Mesenchymal stem cell (in vitro differentiated cells and primary cell): ENCODE data around the gene TMEM176B.

ENCODE experiments used
- DNase-seq: peaks from one replicate; pipeline ENCODE4 v3.0.0-alpha.2; 2013
- H2AFZ ChIP-seq: one replicate; pipeline ENCODE4 v1.6.1; 2013; ENCODE audit warnings: low read depth, mild to moderate bottlenecking, control low read depth, inconsistent platforms, low read length, moderate library complexity
- H2AK5ac ChIP-seq: 2 replicates; pipeline ENCODE4 v1.6.1; 2013; ENCODE audit warnings: low read length, moderate library complexity, mild to moderate bottlenecking, inconsistent platforms; ENCODE audit not compliant: severe bottlenecking
- H2BK120ac ChIP-seq: one replicate; pipeline ENCODE4 v1.6.1; 2013; ENCODE audit warnings: low read depth, mild to moderate bottlenecking, inconsistent platforms, low read length, moderate library complexity
- H2BK12ac ChIP-seq, 2 experiments: one replicate each; pipeline ENCODE4 v1.6.1; 2013; ENCODE audit warnings: inconsistent platforms in 2 of 2, low read length in 2 of 2, mild to moderate bottlenecking in 2 of 2, moderate library complexity in 2 of 2, control low read depth in 1 of 2
- H2BK15ac ChIP-seq: one replicate; pipeline ENCODE4 v1.6.1; 2013; ENCODE audit warnings: mild to moderate bottlenecking, low read depth, inconsistent platforms; ENCODE audit not compliant: poor library complexity, severe bottlenecking
- H2BK5ac ChIP-seq: 2 replicates; pipeline ENCODE4 v1.6.1; 2013; ENCODE audit warnings: low read depth, mild to moderate bottlenecking, low read length, control low read depth, inconsistent platforms; ENCODE audit not compliant: poor library complexity, severe bottlenecking
- H3K14ac ChIP-seq, 2 experiments: one replicate each; pipeline ENCODE4 v1.6.1; 2013; ENCODE audit warnings: inconsistent platforms in 2 of 2, low read length in 2 of 2, control low read depth in 1 of 2, mild to moderate bottlenecking in 1 of 2, moderate library complexity in 1 of 2
- H3K18ac ChIP-seq, 2 experiments: one replicate each; pipeline ENCODE4 v1.6.1; 2013; ENCODE audit warnings: inconsistent platforms in 2 of 2, low read length in 2 of 2, control low read depth in 1 of 2, low read depth in 1 of 2, mild to moderate bottlenecking in 1 of 2
- H3K23ac ChIP-seq, 2 experiments: one replicate each; pipeline ENCODE4 v1.6.1; 2013; ENCODE audit warnings: inconsistent platforms in 2 of 2, low read length in 2 of 2, mild to moderate bottlenecking in 2 of 2, moderate library complexity in 2 of 2, control low read depth in 1 of 2
- H3K27ac ChIP-seq: 2 replicates; pipeline ENCODE4 v1.5.1; 2013; ENCODE audit warnings: mild to moderate bottlenecking, moderate library complexity, low read length, control low read depth, inconsistent platforms; ENCODE audit not compliant: poor library complexity, severe bottlenecking
- H3K27me3 ChIP-seq, 2 experiments: 2 replicates each; pipeline versions ENCODE4 v1.6.1 to v1.7.0; 2013; ENCODE audit warnings: low read length in 2 of 2, mild to moderate bottlenecking in 2 of 2, moderate library complexity in 2 of 2, control low read depth in 1 of 2, inconsistent platforms in 1 of 2; ENCODE audit not compliant: control insufficient read depth in 1 of 2, insufficient read depth in 1 of 2
- H3K36me3 ChIP-seq, 2 experiments: 2 replicates each; pipeline versions ENCODE4 v1.6.1 to v1.7.0; 2013; ENCODE audit warnings: low read length in 2 of 2, control low read depth in 1 of 2, inconsistent platforms in 1 of 2, low read depth in 1 of 2, mild to moderate bottlenecking in 1 of 2; ENCODE audit not compliant: insufficient read depth in 2 of 2, control insufficient read depth in 1 of 2
- H3K4ac ChIP-seq, 2 experiments: one replicate each; pipeline ENCODE4 v1.6.1; 2013; ENCODE audit warnings: inconsistent platforms in 2 of 2, low read length in 2 of 2, mild to moderate bottlenecking in 2 of 2, moderate library complexity in 2 of 2, control low read depth in 1 of 2, low read depth in 1 of 2
- H3K4me1 ChIP-seq: 2 replicates; pipeline ENCODE4 v1.6.1; 2013; ENCODE audit warnings: low read depth, low read length, control low read depth; ENCODE audit not compliant: control insufficient read depth, insufficient read depth
- H3K4me2 ChIP-seq: 2 replicates; pipeline ENCODE4 v1.6.1; 2013; ENCODE audit warnings: low read length, mild to moderate bottlenecking, inconsistent platforms; ENCODE audit not compliant: poor library complexity, severe bottlenecking
- H3K4me3 ChIP-seq, 2 experiments: 2 replicates each; pipeline versions ENCODE4 v1.5.1 to v1.7.0; 2013; ENCODE audit warnings: low read length in 2 of 2, mild to moderate bottlenecking in 2 of 2, control low read depth in 1 of 2, low read depth in 1 of 2; ENCODE audit not compliant: insufficient read depth in 1 of 2
- H3K79me1 ChIP-seq: replicated peaks from 2 replicates; pipeline ENCODE4 v1.6.1; 2013; ENCODE audit warnings: mild to moderate bottlenecking, control low read depth, low read length, inconsistent platforms; ENCODE audit not compliant: poor library complexity, severe bottlenecking
- H3K9ac ChIP-seq: 2 replicates; pipeline ENCODE4 v1.7.0; 2013; ENCODE audit warnings: mild to moderate bottlenecking, low read length, moderate library complexity
- H3K9me3 ChIP-seq: 2 replicates; pipeline ENCODE4 v1.7.0; 2013; ENCODE audit warnings: mild to moderate bottlenecking, low read length; ENCODE audit not compliant: control insufficient read depth
- H4K8ac ChIP-seq: one replicate; pipeline ENCODE4 v1.6.1; 2013; ENCODE audit warnings: inconsistent platforms, mild to moderate bottlenecking, low read length, moderate library complexity
- H4K91ac ChIP-seq: one replicate; pipeline ENCODE4 v1.6.1; 2013; ENCODE audit warnings: mild to moderate bottlenecking, low read length, inconsistent platforms
- WGBS: methylation state at CpG from one replicate; pipeline ENCODE4 v1.1.7; 2013; ENCODE audit warnings: mixed read lengths; 5-methylcytosine and 5-hydroxymethylcytosine counted together

TMEM176B gene

GRCh38 chr7:150787321-150788281, 12.6 kb downstream of the TMEM176B start:
- Histone ChIP-seq H3K18ac (peak overlapping the region; percentile 62 to 64), H3K36me3 (no peaks in the 10 kb centered on the region), H3K79me1 (no peaks in the 10 kb centered on the region), H3K9me3 (no peaks in the 10 kb centered on the region), H4K8ac (peak overlapping the region; percentile 63), H3K14ac (peak overlapping the region in 1 of 2 experiments; percentile 51), H2BK15ac (no peak overlapping the region), H3K4me3 (no peak overlapping the region), H2BK5ac (no peak overlapping the region), H2AK5ac (no peak overlapping the region), H3K9ac (peak overlapping the region; percentile 70), H3K4ac (no peak overlapping the region), H3K23ac (no peak overlapping the region), H2AFZ (no peak overlapping the region), H2BK120ac (no peak overlapping the region), H3K4me2 (no peak overlapping the region), H2BK12ac (peak overlapping the region in 1 of 2 experiments; percentile 71), H4K91ac (peak overlapping the region; percentile 83), H3K27me3 (peaks cover 4 to 13% of the 10 kb centered on the region in 2 experiments), H3K4me1 (no peaks in the 10 kb centered on the region), H3K27ac (no peak overlapping the region)
- peak; percentile 18 for DNase-seq
- WGBS = 44% methylated on average over 10 of the region's 10 CpGs

- H3K36me3 ChIP-seq = no peaks in the 10 kb centered on the region
- peak overlapping the region; percentile 64 for H4K8ac ChIP-seq
- peak overlapping the region in 1 of 2 experiments; percentile 66 for H2BK12ac ChIP-seq
- peak overlapping the region; percentile 5 for H2BK120ac ChIP-seq
- no peaks in the 10 kb centered on the region for H3K4me1 ChIP-seq
- H3K4ac ChIP-seq = no peak overlapping the region
- no peak overlapping the region for H2BK5ac ChIP-seq
- no peak overlapping the region for H2BK15ac ChIP-seq
- no peak overlapping the region for H3K27ac ChIP-seq
- no peak overlapping the region for H3K14ac ChIP-seq
- DNase-seq = peak; percentile 41
- WGBS = no CpG with 5 or more reads among the region's 4 CpGs
- H3K79me1 ChIP-seq = no peaks in the 10 kb centered on the region
- H3K9me3 ChIP-seq = no peaks in the 10 kb centered on the region
- H3K4me2 ChIP-seq = no peak overlapping the region
- no peak overlapping the region for H2AFZ ChIP-seq
- no peak overlapping the region for H3K18ac ChIP-seq
- no peak overlapping the region for H2AK5ac ChIP-seq
- H3K23ac ChIP-seq = no peak overlapping the region
- no peak overlapping the region for H3K9ac ChIP-seq
- peak overlapping the region; percentile 75 for H4K91ac ChIP-seq
- peak overlapping the region in 1 of 2 experiments; percentile 17 for H3K4me3 ChIP-seq
- H3K27me3 ChIP-seq = peaks cover 4% of the 10 kb centered on the region in 2 experiments
Observed at GRCh38 chr7:150784954-150785353, 15.2 kb downstream of the TMEM176B start.

- no peak for DNase-seq
- Histone ChIP-seq H3K18ac (no peak overlapping the region), H3K79me1 (no peaks in the 10 kb centered on the region), H3K27me3 (peaks cover 0 to 4% of the 10 kb centered on the region in 2 experiments), H3K9me3 (no peaks in the 10 kb centered on the region), H2AK5ac (no peak overlapping the region), H2BK12ac (no peak overlapping the region), H3K4me3 (no peak overlapping the region), H2BK120ac (no peak overlapping the region), H3K27ac (no peak overlapping the region), H3K14ac (no peak overlapping the region), H2BK5ac (no peak overlapping the region), H3K4me1 (no peaks in the 10 kb centered on the region), H4K91ac (no peak overlapping the region), H3K4me2 (no peak overlapping the region), H3K36me3 (no peaks in the 10 kb centered on the region), H3K9ac (no peak overlapping the region), H4K8ac (no peak overlapping the region), H3K4ac (no peak overlapping the region), H3K23ac (no peak overlapping the region), H2BK15ac (no peak overlapping the region), H2AFZ (no peak overlapping the region)
- WGBS = 80% methylated on average over 9 of the region's 9 CpGs
Observed at GRCh38 chr7:150784120-150784736, 15.9 kb downstream of the TMEM176B start.

- Histone ChIP-seq H3K27me3 (peaks cover 0 to 9% of the 10 kb centered on the region in 2 experiments), H3K36me3 (no peaks in the 10 kb centered on the region), H4K91ac (no peak overlapping the region), H2BK5ac (no peak overlapping the region), H3K4me1 (no peaks in the 10 kb centered on the region), H3K27ac (no peak overlapping the region), H2AK5ac (no peak overlapping the region), H2BK12ac (peak overlapping the region in 1 of 2 experiments; percentile 1), H2BK15ac (no peak overlapping the region), H3K4ac (no peak overlapping the region), H3K18ac (peak overlapping the region; percentile 1 to 14), H2AFZ (no peak overlapping the region), H3K23ac (no peak overlapping the region), H3K4me3 (no peak overlapping the region), H3K9ac (no peak overlapping the region), H4K8ac (no peak overlapping the region), H3K9me3 (no peaks in the 10 kb centered on the region), H3K14ac (peak overlapping the region in 1 of 2 experiments; percentile 48), H3K79me1 (no peaks in the 10 kb centered on the region), H2BK120ac (no peak overlapping the region), H3K4me2 (no peak overlapping the region)
- DNase-seq = peak; percentile 17
- 61% methylated on average over 2 of the region's 2 CpGs for WGBS
Observed at GRCh38 chr7:150781961-150782360, 18.2 kb downstream of the TMEM176B start.
